HG02973 (cell line): ENCODE measurements around the gene PGAM4.
"Not testable (repeated sequence)": the region's sequence is repeated elsewhere in the genome, so short reads cannot be mapped to it uniquely, and the experiment has no call there.

Source experiments
- ATAC-seq: cut with Tn5 transposase; IDR thresholded peaks from one replicate; pipeline ENCODE4 v1.9.1; 2021; ENCODE audit warnings: moderate library complexity; ENCODE audit not compliant: unreplicated experiment

The PGAM4 gene

DNA sequence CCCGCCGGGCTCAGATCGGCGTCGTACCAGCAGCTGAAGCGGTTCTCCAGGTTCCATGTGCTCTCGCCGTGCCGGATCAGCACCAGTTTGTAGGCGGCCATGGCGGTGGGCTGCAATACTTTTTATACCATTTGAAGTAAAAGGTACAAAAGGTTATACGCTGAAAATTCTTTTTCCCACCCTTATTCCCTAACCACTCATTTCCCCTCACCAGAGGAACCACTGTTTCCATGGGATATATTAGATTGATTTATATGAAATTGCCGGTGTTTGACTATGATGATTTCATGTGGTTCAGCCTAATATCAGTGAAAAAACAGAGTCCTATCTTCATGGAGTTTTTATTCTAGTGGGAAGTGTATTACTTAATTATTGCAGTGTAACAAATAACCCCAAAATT, at the start of gene PGAM4:
TSS of gene PGAM4 (minus strand) at position 101 of the 400 bp plus-strand sequence. CDS start at position 101, 0 bp downstream.
- no peak for ATAC-seq

DNA sequence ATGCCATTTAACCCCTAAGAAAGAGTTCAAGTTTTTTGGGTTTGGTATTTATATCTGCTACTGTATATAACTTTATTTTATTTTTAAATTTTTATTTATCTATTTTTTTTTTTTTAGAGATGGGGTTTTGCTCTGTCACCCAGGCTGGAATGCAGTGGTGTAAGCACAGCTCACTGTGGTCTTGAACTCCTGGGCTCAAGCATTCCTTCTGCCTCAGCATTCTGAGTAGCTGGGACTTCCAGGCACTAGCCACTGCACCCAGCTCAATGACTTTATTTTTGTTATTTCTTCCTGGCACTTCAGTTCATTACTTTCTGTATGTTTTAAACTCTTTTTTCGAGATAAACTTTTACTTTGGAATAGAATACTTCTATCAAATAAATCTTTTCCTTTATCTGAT, 42.4 kb upstream of the PGAM4 start:
- ATAC-seq: no peak

DNA sequence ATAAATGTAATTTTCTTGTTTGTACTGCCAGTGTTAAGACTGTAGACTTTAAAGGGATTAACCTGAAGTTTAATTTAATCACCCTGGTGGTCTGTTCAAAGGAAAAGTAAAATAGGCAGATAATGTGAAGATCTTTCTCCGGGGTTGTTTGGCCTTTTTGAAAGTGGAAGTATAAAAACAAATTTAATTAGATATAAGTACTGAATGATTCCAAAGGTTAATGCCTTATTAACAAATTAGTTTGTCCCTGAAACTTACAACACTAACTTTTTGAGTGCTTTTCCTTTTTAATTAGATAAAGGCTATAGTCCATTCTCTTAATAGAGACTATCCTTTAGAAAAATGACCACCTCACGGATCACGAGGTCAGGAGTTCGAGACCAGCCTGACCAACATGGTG, 10.4 kb upstream of the PGAM4 start:
- no peak for ATAC-seq

DNA sequence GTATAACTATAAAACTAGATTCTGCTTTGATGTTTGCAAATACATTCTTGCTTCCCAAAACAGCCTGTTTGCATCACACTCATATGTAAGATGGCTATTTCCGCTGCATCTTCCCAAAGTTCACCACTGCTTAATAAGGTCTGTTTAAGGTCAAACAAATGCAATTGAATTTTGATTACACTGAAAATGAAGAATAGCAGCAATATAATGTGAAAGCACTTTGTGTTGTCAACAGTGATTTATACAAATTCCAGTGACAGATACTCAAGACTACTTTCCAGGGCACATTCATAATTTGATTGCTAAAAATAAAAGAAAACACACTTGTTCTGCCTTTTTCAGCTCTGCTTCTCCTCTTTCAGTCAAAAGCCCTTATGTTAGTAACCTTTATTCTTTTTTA, 8.1 kb upstream of the PGAM4 start:
- no peak for ATAC-seq

DNA sequence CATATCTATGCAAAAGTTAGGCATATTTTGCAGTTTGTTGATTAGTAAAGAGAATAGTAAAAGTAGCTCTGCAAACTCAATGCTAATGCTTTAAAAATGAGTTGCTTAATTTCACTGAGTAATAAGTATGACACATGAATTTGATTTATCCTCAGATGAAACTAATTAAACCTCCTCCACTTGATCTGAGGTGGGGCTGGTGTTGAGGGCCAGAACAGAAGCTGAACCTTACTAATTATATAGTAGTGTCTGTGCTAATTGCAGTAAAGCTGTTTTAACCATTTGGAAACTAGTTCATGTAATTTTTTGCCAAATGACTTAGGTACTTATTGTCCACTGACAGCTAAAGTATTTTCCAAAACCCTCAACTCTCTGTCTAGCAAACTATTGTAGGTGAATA, 7.7 kb upstream of the PGAM4 start:
- no peak for ATAC-seq

DNA sequence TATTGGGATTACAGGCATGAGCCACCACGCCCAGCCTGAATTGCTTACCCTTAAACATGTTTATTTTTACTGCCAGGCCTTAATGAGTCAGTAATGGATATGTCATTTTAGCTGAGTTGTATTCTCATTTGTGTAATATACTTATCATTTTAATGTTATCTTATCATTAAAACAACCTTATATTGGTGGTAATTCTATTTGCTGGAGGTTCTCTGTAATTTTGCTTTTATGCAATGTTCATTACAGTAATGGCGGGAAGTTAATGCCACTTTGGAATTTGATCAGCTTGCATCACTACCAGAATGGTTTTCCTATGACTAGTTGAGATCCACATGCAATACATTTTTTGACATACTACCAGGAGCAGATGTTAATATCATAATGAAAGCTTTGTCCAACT, 6.3 kb upstream of the PGAM4 start:
- ATAC-seq: no peak

DNA sequence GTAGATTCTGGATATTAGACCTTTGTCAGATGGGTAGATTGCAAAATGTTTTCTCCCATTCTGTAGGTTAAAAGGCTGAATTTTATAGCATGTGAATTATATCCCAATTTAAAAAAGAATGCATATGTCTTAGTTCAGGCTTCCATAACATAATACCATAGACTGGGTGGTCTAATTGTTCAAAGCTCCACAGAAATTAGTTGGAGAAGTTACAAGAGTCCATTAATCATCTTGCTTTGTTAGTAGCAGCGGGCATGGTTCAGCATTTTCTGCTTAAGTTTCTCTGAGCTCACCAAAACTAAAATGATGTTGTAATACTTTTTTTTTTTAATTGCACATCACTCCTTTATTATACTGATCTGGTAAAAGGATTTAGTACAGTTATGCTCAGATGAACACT, 1.8 kb downstream of the PGAM4 start:
- no peak for ATAC-seq

DNA sequence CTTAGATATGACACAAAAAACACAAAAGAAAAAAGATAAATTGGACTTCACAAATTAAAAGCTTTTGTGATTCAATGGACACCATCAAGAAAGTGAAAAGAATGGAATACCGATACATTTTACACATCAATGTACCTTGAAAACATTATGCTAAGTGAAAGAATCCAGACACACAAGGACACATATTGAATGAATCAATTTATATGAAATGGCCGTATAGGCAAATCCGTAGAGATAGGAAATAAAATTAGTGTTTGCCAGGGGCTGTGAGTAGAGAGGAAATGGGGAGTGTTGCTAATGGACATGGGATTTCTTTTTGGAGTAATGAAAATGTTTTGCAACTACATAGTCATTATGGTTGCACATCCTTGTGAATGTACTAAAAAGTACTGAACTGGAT, 3.1 kb downstream of the PGAM4 start:
- ATAC-seq: no peak

DNA sequence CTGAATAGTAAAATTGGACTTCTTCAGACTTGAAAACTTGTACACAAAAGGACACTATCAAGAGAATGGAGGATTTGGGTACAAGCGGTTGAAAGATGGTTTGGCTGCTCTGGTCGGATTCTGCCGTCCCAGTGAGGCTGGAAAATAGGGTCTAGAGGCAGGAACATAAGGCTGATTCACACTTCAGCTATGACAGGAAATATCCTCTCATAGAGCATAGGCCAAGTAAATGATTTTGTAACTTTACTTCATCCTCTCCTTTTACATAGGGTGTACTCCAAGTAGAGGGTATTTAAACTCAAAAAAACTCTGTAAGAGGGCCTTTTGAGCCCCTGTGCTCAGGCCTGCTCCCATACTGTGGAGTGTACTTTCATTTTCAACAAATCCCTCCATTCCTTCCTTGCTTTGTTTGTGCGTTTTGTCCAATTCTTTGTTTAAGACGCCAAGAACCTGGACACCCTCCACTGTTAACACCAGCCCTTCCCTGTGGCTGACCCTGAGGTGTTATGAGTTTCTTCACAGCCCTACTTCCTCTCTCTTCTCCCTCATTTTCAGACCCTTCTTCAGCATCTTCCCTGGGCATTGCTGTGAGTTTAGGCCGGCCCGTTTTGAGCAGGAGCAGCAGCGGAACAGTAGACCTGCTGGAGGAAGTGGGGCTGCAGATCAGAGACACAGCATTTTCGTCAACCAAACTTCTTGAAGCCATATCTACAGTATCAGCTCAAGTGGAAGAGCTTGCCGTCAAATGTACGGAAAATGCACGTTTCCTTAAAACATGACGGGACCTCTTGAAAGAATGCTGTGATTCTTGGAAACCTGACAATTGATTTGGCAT, 7.2 kb downstream of the PGAM4 start:
- no peak for ATAC-seq

DNA sequence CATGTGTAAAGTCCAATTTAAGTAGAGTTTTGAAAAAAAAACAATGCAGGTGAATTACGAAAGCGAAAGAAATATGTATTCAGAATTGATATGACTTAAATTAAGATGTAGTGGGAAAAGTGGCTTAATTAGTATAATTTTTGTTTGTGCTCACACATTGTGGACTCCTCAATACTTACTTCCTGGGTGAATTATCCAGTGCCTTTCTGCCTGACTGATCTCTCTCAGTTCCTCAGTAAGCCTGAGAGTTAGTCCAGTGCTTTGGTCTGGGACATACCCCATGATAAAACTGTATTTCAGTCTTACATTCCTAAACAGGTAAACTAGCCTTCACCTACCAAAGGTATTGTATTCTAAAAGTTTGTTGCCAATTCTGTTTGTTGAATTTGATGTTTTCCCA, 8.4 kb downstream of the PGAM4 start:
- no peak for ATAC-seq

DNA sequence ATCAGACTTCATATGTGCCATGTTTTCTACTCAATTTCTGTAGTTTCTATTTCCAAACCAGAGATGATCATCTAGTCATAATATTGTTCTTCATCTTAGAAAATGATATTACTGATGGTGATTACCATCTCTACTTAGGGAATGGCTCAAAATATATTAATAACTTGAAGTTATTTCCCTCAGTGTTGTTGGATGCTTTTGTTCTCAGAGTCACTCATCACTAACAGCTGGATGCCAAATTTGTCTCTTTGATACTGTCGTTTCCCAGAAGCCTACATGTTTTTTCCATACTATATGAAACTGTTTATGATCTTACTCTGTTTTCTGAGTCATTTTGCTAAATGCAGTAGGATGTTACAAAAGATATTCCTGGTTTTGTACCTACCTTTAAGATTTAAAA, 8.9 kb downstream of the PGAM4 start:
- ATAC-seq: no peak

DNA sequence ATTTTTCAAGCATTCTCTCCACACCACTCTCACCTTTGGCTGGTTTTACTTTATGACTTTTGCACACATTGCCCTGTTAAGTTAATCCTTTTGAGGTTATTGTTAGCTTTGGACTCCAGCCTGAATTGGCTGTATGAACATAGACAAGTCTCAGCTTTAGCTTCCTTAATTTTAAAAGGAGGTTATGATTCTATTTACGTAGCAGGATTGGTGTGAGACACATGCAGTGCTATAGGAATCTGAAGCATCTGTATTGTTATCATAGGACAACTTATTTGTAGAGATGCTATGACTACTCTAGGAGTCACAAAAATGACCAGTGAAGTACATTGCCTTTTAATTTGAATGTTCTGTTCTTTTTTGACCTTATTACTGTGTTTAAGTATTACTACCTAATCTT, 15.7 kb downstream of the PGAM4 start:
- no peak for ATAC-seq

DNA sequence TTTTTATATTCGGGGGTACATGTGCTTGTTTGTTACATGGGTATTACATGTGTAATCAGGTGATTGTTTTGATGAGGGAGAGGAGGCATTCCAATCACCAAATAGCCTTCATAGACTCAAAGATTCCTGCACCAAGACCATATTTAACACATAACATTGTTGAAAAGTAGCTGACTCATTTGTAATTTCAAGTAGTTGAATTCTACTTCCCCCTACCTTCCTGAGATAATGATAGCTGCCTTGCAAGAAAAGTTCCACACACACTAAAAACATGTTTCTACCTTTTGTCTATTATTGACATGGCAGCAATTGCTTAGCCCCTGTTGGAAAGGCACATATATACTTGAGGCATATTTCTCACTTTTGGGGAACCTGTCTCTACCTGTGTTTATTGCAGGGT, 16.1 kb downstream of the PGAM4 start:
- ATAC-seq: no peak

DNA sequence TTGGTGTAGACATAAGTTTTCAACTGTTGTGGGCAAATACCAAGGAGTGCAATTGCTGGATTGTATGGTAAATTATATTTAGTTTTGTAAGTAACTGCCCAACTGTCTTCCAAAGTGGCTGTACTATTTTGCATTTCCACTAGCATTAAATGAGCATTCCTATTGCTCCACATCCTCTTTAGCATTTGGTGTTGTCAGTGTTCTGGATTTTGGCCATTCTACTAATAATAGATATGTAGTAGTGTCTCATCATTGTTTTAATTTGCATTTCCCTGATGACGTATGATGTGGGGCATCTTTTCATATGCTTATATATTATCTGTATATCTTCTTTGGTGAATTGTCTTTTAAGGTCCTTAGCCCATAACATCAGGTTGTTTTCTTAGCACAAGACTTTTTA, 17.3 kb downstream of the PGAM4 start:
- ATAC-seq: no peak

DNA sequence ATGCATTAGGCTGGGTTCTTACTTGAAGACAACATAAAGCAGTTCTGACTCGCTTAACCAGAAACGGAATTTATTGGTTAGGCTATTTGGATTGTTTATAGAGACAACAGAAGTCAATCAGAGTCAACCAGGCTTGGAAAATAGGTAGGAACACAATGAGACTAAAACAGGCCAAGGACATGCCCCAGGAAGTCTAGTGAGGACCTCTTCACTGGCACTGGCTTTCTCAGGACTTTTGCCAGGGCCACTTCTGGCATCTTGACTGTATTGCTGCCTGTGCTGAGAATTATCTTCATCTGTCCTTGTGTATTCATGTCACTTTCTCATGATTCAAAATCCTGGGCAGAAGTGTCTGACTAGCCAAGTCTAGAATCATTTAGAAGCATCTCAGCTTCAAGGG, 19.6 kb downstream of the PGAM4 start:
- no peak for ATAC-seq

DNA sequence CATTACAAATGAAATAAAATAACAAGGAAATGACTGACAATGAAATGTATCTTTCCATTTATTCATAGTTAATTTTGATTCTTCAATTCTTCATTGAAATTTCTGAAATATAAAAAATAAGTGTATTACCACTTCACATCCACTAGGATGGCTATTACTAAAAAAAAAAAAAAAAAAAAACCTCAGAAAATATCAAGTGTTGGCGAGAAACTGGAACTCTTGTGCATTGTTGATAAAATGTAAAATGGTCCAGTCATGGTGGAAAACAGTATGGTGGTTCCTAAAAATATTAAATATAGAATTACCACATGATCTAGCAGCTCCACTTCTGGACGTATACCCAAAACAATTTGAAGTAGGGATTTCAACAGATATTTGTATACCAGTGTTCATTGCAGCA, 22.9 kb downstream of the PGAM4 start:
- no peak for ATAC-seq

DNA sequence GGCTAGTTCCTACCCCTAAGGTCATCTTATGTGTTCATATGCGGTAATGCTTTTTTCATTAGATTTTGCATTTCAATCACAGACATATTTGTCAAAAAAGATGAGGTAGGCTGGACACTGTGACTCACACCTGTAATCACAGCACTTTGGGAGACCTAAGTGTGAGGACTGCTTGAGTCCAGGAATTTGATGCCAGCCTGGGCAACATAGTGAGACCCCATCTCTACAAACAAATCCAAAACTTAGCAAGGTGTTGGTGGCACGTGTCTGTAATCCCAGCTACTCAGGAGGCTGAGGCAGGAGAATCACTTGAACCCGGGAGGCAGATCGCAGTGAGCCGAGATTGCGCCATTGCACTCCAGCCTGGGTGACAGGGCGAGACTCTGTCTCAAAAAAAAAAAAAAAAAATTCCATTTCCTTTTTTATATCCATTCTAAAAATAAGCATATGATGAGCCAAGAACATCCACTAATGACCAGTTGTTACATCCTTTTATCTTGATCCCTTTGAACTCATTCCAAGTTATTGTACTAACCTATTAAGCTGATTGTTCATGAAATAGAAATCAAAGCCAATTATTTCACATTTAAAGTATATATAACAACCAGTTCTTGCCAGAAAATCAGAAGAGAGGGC, 23.4 kb downstream of the PGAM4 start:
- no peak for ATAC-seq

DNA sequence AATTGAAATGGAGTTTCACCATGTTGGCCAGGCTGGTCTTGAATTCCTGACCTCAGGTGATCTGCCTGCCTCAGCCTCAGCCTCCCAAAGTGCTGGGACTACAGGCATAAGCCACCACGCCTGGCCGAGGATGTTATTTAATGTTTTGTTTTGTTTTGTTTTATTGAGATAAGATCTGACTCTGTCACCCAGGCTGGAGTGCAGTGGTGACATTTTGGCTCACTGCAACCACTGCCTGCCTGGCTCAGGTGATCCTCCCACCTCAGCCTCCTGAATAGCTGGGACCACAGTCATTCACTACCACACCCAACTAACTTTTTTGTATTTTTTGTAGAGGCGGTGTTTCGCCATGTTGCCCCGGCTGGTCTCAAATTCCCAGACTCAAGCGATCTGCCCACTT, 24.4 kb downstream of the PGAM4 start:
- not testable (repeated sequence) for ATAC-seq

DNA sequence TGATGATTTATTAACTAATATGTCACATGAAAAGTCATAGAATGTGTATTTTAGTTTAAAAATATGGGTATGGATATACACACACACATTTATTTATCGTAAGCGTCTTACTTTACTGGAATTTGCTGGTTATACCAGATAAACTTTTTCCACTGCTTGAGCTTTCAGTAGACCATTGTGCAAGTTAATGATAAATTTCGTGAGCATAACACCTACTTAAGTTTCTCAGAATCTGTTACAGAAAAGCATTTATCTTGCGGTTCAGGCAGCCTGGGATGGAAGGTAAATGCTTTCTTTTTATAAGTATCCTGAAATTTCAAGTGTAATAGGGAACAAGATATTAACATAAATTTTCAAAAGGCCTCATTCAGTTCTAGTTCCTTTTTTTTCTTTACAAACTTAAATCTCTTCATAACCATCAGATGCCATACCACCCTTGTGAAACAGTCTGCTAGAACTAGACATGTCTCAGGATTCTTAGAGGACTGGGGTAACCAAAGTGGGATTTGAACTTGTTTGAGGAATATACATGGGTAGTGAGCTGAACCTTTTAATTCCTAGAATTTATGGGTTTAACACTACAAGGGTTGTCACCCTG, 31.3 kb downstream of the PGAM4 start:
- ATAC-seq: no peak

DNA sequence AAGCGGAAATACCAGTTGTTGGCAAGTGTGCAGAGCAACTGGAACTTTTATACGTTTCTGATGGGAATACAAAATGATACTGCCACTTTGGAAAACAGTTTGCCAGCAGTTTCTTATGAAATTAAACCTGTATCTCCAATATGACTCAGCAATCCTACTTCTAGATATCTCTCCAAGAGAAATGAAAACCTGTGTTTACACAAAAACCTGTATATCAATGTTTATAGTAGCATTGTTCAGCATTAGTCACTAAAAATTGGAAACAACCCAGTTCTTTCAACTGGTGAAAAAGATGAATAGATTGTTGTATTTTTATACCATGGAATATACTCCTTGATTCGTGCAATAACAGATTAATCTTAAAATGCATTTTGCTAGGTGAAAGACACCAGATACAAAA, 32.1 kb downstream of the PGAM4 start:
- no peak for ATAC-seq

DNA sequence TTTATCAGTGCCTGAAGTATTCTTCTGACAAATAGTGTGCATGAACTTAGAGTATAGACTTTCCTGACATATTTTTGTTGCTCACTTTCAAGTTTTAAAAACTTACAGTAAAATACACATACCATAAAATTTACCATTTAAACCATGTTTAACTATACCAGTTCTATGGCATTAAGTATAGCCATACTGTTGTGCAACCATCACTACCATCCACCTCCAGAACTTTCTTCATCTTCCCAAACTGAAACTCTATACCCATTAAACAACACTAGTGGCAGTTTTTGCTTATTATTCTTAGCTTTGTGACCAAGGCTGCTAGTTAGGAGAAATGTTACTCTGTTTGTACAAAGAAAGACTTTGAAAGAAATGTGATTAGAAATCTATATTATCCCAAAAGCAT, 33.1 kb downstream of the PGAM4 start:
- no peak for ATAC-seq

DNA sequence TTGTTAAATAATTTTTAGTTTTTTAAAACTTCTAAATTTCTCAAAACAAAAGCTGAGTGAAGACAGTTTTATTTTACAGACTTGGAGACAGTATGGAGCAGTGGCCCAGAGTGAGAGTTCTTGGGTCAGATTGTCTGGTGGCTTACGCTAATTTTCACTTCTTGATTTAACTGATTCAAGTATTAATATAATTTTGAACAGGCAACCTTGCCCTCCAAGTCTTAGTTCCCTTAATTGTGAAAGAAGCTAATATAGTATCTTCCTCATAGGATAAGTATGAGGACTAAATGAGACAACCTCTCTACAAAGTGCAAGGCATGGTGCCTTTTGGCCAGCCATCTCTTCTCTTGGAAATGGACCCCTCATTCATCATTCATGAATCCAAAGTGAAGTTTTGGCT, 33.6 kb downstream of the PGAM4 start:
- ATAC-seq: no peak
